Keratinocyte (primary cell): ENCODE data around the gene SPPL3. TPM values are rescaled to one million over a fixed set of nuclear protein-coding genes. Genes with fewer than 3 reads are reported as not detected.

Experiments
- DNase-seq: peaks from one replicate; pipeline ENCODE4 v3.0.0-alpha.2; 2011; ENCODE audit warnings: low read depth, missing footprints, low spot score
- FAIRE-seq: peaks from 2 replicates; lab custom pipeline; 2011; peaks lifted over from hg19 to GRCh38; lab: Jason Lieb, UNC
- H2AFZ ChIP-seq: 2 replicates; pipeline ENCODE4 v1.6.0; 2012; ENCODE audit warnings: low read length, control low read depth, inconsistent platforms; ENCODE audit not compliant: control insufficient read depth
- H3K27ac ChIP-seq: 2 replicates; pipeline ENCODE4 v1.5.1; 2011; ENCODE audit warnings: low read length; ENCODE audit not compliant: control insufficient read depth, insufficient read depth
- H3K27me3 ChIP-seq: 3 replicates; pipeline ENCODE4 v1.6.0; 2011; ENCODE audit warnings: low read length; ENCODE audit not compliant: control insufficient read depth, insufficient read depth; ENCODE audit errors: extremely low read depth
- H3K36me3 ChIP-seq, 2 experiments: 2 replicates in 1 of 2; 3 replicates in 1 of 2; pipeline ENCODE4 v1.5.1; 2011; ENCODE audit warnings: low read length in 2 of 2, mild to moderate bottlenecking in 1 of 2; ENCODE audit not compliant: control insufficient read depth in 2 of 2, insufficient read depth in 2 of 2; ENCODE audit errors: extremely low read depth in 1 of 2
- H3K4me1 ChIP-seq: 3 replicates; pipeline ENCODE4 v1.5.1; 2011; ENCODE audit warnings: low read length; ENCODE audit not compliant: control insufficient read depth, insufficient read depth; ENCODE audit errors: extremely low read depth
- H3K4me2 ChIP-seq: 3 replicates; pipeline ENCODE4 v1.6.0; 2011; ENCODE audit warnings: low read depth, low read length; ENCODE audit not compliant: control insufficient read depth, insufficient read depth; ENCODE audit errors: extremely low read depth
- H3K4me3 ChIP-seq, 3 experiments: fragments of 200-600 bp in 1 of 3; sonication (generic) in 1 of 3; 2 replicates in 2 of 3; 3 replicates in 1 of 3; pipeline ENCODE4 v1.5.1; 2011 to 2016; ENCODE audit warnings: low read length in 3 of 3, mild to moderate bottlenecking in 3 of 3, control low read depth in 2 of 3, inconsistent platforms in 1 of 3, low read depth in 1 of 3, mixed read lengths in 1 of 3, mixed run types in 1 of 3, moderate library complexity in 1 of 3; ENCODE audit not compliant: control insufficient read depth in 2 of 3, insufficient read depth in 2 of 3; ENCODE audit errors: extremely low read depth in 1 of 3
- H3K79me2 ChIP-seq: 2 replicates; pipeline ENCODE4 v1.6.0; 2012; ENCODE audit warnings: low read length; ENCODE audit not compliant: control insufficient read depth, insufficient read depth
- H3K9ac ChIP-seq: 3 replicates; pipeline ENCODE4 v1.6.0; 2011; ENCODE audit warnings: low read length; ENCODE audit not compliant: control insufficient read depth, insufficient read depth; ENCODE audit errors: extremely low read depth
- H3K9me1 ChIP-seq: 3 replicates; pipeline ENCODE4 v1.6.0; 2011; ENCODE audit warnings: low read length; ENCODE audit not compliant: control insufficient read depth, insufficient read depth; ENCODE audit errors: extremely low read depth
- H3K9me3 ChIP-seq: 2 replicates; pipeline ENCODE4 v1.5.1; 2012; ENCODE audit warnings: low read depth, low read length; ENCODE audit not compliant: control insufficient read depth
- H4K20me1 ChIP-seq: 3 replicates; pipeline ENCODE4 v1.6.0; 2011; ENCODE audit warnings: low read length; ENCODE audit not compliant: control insufficient read depth, insufficient read depth; ENCODE audit errors: extremely low read depth
- EZH2 ChIP-seq: IDR thresholded peaks from one replicate; pipeline ENCODE4 v1.6.1; 2012; ENCODE audit warnings: inconsistent platforms, mild to moderate bottlenecking, low read length, moderate library complexity
- dilution Hi-C: fragments of 300-500 bp; cut with MboI; formaldehyde crosslinking; loops from one replicate; pipeline ENCODE4 v1.7.0; 2020; ENCODE audit warnings: low sequenced_read_pairs; ENCODE audit not compliant: extremely low pct_ligation_motif_present
- polyA plus RNA-seq, 5 experiments: library from polyadenylated mRNA; depleted of rRNA in 3 of 5; stranded (reverse) in 3 of 5; stranded (forward) in 1 of 5; unstranded in 1 of 5; fragments of >200 nt; gene quantifications; 1 replicate in 1 of 5; 2 replicates in 3 of 5; 3 replicates in 1 of 5; pipeline versions ENCODE4 v1.2.1 to v1.2.3, GENCODE V29; 2011 to 2012; ENCODE audit warnings: missing spikeins in 2 of 5, low read depth in 1 of 5, low replicate concordance in 1 of 5
- TF ChIP-seq, protein P1 (sequence below), 3 experiments: IDR thresholded peaks in 1 of 3; conservative IDR thresholded peaks in 1 of 3; optimal IDR thresholded peaks in 1 of 3; 2 replicates in 2 of 3; 3 replicates in 1 of 3; pipeline versions ENCODE3 to v1.5.1; 2011; ENCODE audit warnings: low read length in 3 of 3, mild to moderate bottlenecking in 3 of 3, moderate library complexity in 2 of 3, control low read depth in 1 of 3, inconsistent platforms in 1 of 3; ENCODE audit not compliant: insufficient read depth in 2 of 3; ENCODE audit errors: extremely low read depth in 1 of 3

SPPL3 gene
- polyA plus RNA-seq, 1 donor (not counting 4 experiments of a cell fraction or from before 2014, with no cell fraction given) = 28.3 TPM

DNA sequence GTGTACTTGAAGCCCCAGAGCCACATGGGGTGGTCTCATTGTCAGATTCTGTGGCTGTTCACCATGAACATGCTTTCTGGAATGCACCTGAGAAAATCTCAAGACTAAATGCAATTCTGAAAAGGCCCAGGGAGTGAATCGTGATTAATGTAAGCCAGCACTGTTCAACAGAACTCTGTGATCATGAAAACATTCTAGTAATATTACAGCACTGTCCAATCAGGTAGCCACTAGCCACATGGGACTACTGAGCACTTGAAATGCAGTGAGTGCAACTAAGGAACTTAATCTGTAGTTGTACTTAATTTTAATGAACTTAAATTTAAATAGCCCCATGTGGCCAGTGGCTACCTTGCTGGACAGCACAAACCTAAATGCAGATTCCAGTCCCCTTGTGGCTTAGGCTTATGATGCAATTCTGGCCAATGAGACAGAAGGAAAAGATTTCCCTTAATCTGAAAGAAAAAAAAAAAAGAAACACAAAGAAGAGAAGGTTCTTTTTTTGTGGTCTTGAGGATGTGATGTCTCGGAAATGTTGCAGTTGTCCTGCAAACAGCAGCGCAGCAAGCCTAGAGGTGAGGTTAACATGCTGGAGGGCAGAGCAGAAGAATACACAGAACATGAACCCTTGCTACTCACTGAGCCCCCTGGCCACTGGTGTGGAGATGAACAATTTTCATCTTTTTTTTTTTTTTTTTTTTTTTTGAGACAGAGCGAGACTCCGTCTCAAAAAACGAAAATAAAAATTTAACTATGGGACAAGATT lies 48.2 kb downstream of the SPPL3 start:
- no peaks in the 10 kb centered on the region for H3K9me1 ChIP-seq
- no peaks in the 10 kb centered on the region for H3K27me3 ChIP-seq
- no peak overlapping the region for H3K27ac ChIP-seq
- peaks cover 44% of the 10 kb centered on the region for H3K79me2 ChIP-seq
- H3K4me1 ChIP-seq = peaks cover 25% of the 10 kb centered on the region
- TF ChIP-seq, protein P1, sequence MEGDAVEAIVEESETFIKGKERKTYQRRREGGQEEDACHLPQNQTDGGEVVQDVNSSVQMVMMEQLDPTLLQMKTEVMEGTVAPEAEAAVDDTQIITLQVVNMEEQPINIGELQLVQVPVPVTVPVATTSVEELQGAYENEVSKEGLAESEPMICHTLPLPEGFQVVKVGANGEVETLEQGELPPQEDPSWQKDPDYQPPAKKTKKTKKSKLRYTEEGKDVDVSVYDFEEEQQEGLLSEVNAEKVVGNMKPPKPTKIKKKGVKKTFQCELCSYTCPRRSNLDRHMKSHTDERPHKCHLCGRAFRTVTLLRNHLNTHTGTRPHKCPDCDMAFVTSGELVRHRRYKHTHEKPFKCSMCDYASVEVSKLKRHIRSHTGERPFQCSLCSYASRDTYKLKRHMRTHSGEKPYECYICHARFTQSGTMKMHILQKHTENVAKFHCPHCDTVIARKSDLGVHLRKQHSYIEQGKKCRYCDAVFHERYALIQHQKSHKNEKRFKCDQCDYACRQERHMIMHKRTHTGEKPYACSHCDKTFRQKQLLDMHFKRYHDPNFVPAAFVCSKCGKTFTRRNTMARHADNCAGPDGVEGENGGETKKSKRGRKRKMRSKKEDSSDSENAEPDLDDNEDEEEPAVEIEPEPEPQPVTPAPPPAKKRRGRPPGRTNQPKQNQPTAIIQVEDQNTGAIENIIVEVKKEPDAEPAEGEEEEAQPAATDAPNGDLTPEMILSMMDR (optimal IDR thresholded peaks at IDR 0.05 in 1 of 3, IDR thresholded peaks at IDR 0.05 in 1 of 3, conservative IDR thresholded peaks at IDR 0.05 in 1 of 3; ENCODE audit: extremely low read depth in 1 of 3, insufficient read depth in 2 of 3, low read length in 3 of 3) = no peak
- no peak for TF ChIP-seq EZH2
- FAIRE-seq (no peak), DNase-seq (no peak)
- dilution Hi-C loops = no loop called here
- H2AFZ ChIP-seq = no peak overlapping the region
- no peak overlapping the region for H3K4me3 ChIP-seq
- H3K9ac ChIP-seq = no peak overlapping the region
- no peaks in the 10 kb centered on the region for H3K9me3 ChIP-seq
- no peaks in the 10 kb centered on the region for H3K36me3 ChIP-seq
- H4K20me1 ChIP-seq = no peaks in the 10 kb centered on the region
- H3K4me2 ChIP-seq = no peak overlapping the region

- Histone ChIP-seq H3K79me2 (peaks cover 44% of the 10 kb centered on the region), H3K4me1 (peaks cover 34% of the 10 kb centered on the region), H3K9me1 (no peaks in the 10 kb centered on the region), H3K27ac (no peak overlapping the region), H3K9me3 (no peaks in the 10 kb centered on the region), H3K4me2 (no peak overlapping the region), H4K20me1 (no peaks in the 10 kb centered on the region), H3K9ac (no peak overlapping the region), H3K4me3 (no peak overlapping the region), H3K36me3 (no peaks in the 10 kb centered on the region), H2AFZ (no peak overlapping the region), H3K27me3 (no peaks in the 10 kb centered on the region)
- DNase-seq (no peak), FAIRE-seq (no peak)
- no peak for TF ChIP-seq EZH2
- TF ChIP-seq, protein P1 (optimal IDR thresholded peaks at IDR 0.05 in 1 of 3, IDR thresholded peaks at IDR 0.05 in 1 of 3, conservative IDR thresholded peaks at IDR 0.05 in 1 of 3; ENCODE audit: extremely low read depth in 1 of 3, insufficient read depth in 2 of 3, low read length in 3 of 3) = no peak
- dilution Hi-C loops = no loop called here
These were observed 49.4 kb downstream of the SPPL3 start for GRCh38 chr12:120854804-120855203.
